Midbrain (tissue), 1 donor: ENCODE measurements around the gene STPG2.
"Not testable (repeated sequence)": the region's sequence is repeated elsewhere in the genome, so short reads cannot be mapped to it uniquely, and the experiment has no call there.

ENCODE experiments used
- DNase-seq: peaks from one replicate; lab custom pipeline; 2025; lab: John Stamatoyannopoulos, UW

Gene STPG2

GRCh38 chr4:97639961-97640360 lies 503.3 kb downstream of the STPG2 start:
- DNase-seq = no peak

- not testable (repeated sequence) for DNase-seq
Observed at GRCh38 chr4:97633831-97634230, 509.4 kb downstream of the STPG2 start.

- DNase-seq = no peak
Observed at GRCh38 chr4:97627750-97628149, 515.5 kb downstream of the STPG2 start.

GRCh38 chr4:97624204-97624603 lies 519.1 kb downstream of the STPG2 start:
- no peak for DNase-seq

GRCh38 chr4:97605932-97606331 lies 537.3 kb downstream of the STPG2 start:
- no peak for DNase-seq

GRCh38 chr4:97593248-97593647 lies 550.0 kb downstream of the STPG2 start:
- no peak for DNase-seq

- DNase-seq = no peak
Observed at GRCh38 chr4:97590266-97590665, 553.0 kb downstream of the STPG2 start.

GRCh38 chr4:97589481-97590196 lies 553.6 kb downstream of the STPG2 start:
- DNase-seq = no peak

- DNase-seq = no peak
Observed at GRCh38 chr4:97587912-97588311, 555.4 kb downstream of the STPG2 start.

- DNase-seq = no peak
Observed at GRCh38 chr4:97585274-97585673, 558.0 kb downstream of the STPG2 start.

GRCh38 chr4:97582890-97583289 lies 560.4 kb downstream of the STPG2 start:
- no peak for DNase-seq

GRCh38 chr4:97577004-97577403 lies 566.3 kb downstream of the STPG2 start:
- no peak for DNase-seq

- no peak for DNase-seq
Observed at GRCh38 chr4:97560009-97560408, 583.3 kb downstream of the STPG2 start.

GRCh38 chr4:97558204-97558778 lies 585.0 kb downstream of the STPG2 start:
- DNase-seq = no peak

GRCh38 chr4:97550637-97551036 lies 592.6 kb downstream of the STPG2 start:
- not testable (repeated sequence) for DNase-seq

GRCh38 chr4:97548943-97549583 lies 594.2 kb downstream of the STPG2 start:
- DNase-seq = no peak

- DNase-seq = no peak
Observed at GRCh38 chr4:97548186-97548585, 595.1 kb downstream of the STPG2 start.

- DNase-seq = no peak
Observed at GRCh38 chr4:97531351-97531750, 611.9 kb downstream of the STPG2 start.

GRCh38 chr4:97530676-97531075 lies 612.6 kb downstream of the STPG2 start:
- DNase-seq = no peak

GRCh38 chr4:97525236-97525635 lies 618.0 kb downstream of the STPG2 start:
- DNase-seq = no peak

GRCh38 chr4:97517939-97518338 lies 625.3 kb downstream of the STPG2 start:
- no peak for DNase-seq

GRCh38 chr4:97513917-97514316 lies 629.4 kb downstream of the STPG2 start:
- DNase-seq = no peak
